HG03575 (cell line): ENCODE measurements around the gene ZBTB1.
"Not testable (repeated sequence)": the region's sequence is repeated elsewhere in the genome, so short reads cannot be mapped to it uniquely, and the experiment has no call there.

ENCODE experiments used
- ATAC-seq: cut with Tn5 transposase; IDR thresholded peaks from one replicate; pipeline ENCODE4 v1.9.1; 2021; ENCODE audit not compliant: unreplicated experiment, insufficient number of reproducible peaks, low FRiP score; ENCODE audit errors: extremely low read depth

ZBTB1 gene

GRCh38 chr14:64516969-64517368 is 12.4 kb downstream of the ZBTB1 start:
- no peak for ATAC-seq

- ATAC-seq, result not testable (repeated sequence)
Observed at GRCh38 chr14:64517667-64518066, 13.1 kb downstream of the ZBTB1 start.

- ATAC-seq, result no peak
Observed at GRCh38 chr14:64518229-64518628, 13.7 kb downstream of the ZBTB1 start.

- no peak for ATAC-seq
Observed at GRCh38 chr14:64520699-64521098, 16.1 kb downstream of the ZBTB1 start.

- no peak for ATAC-seq
Observed at GRCh38 chr14:64522591-64523355, 18.2 kb downstream of the ZBTB1 start.

GRCh38 chr14:64525354-64525753 is 20.8 kb downstream of the ZBTB1 start:
- no peak for ATAC-seq

GRCh38 chr14:64531567-64531966 is 27.0 kb downstream of the ZBTB1 start:
- no peak for ATAC-seq

GRCh38 chr14:64536488-64537245 is 32.1 kb downstream of the ZBTB1 start:
- ATAC-seq, result no peak

- peak; percentile 75 for ATAC-seq
Observed at GRCh38 chr14:64540208-64541202, 35.9 kb downstream of the ZBTB1 start, which contains the start of gene HSPA2. HSPA2 (plus strand) TSS chr14:64540741; CDS start chr14:64540850, 109 bp downstream.

- no peak for ATAC-seq
Observed at GRCh38 chr14:64541261-64541971, 36.8 kb downstream of the ZBTB1 start.

GRCh38 chr14:64541972-64542835 is 37.6 kb downstream of the ZBTB1 start:
- ATAC-seq, result no peak

- no peak for ATAC-seq
Observed at GRCh38 chr14:64542836-64543201, 38.2 kb downstream of the ZBTB1 start.

GRCh38 chr14:64544607-64545312 is 40.2 kb downstream of the ZBTB1 start:
- ATAC-seq, result no peak

GRCh38 chr14:64549016-64549415 is 44.4 kb downstream of the ZBTB1 start:
- no peak for ATAC-seq

- no peak for ATAC-seq
Observed at GRCh38 chr14:64549791-64550620, 45.4 kb downstream of the ZBTB1 start, which contains the start of gene PPP1R36. PPP1R36 (plus strand) TSS chr14:64549961; CDS start chr14:64549998, 37 bp downstream.

GRCh38 chr14:64550621-64551333 is 46.2 kb downstream of the ZBTB1 start:
- ATAC-seq, result no peak
